K562 (cell line): Measurements from ENCODE around the gene PYM1. TPM values are rescaled to one million over a fixed set of nuclear protein-coding genes. Genes with fewer than 3 reads are reported as not detected.

ENCODE experiments used
- ATAC-seq: fragments of 200-7000 bp; cut with Tn5 transposase; 3 replicates; pipeline ENCODE4 v1.9.1; 2020; ENCODE audit warnings: moderate library complexity
- BruUV-seq: library from RNA; stranded (reverse); fragments of 400-500 nt; replicated peaks from 2 replicates; lab custom pipeline; 2021; lab: Mats Ljungman, UMichigan
- CTCF ChIA-PET: fragments of 300-600 bp; formaldehyde crosslinking; extraction: SDS; loops from one replicate; lab custom pipeline; 2021; ENCODE audit warnings: low intra/inter-chr PET ratio; lab: Yijun Ruan, JAX
- POLR2A ChIA-PET: fragments of 300-600, 350-650 bp; sonication (Branson Sonifier 250); formaldehyde crosslinking; extraction: SDS; loops from one replicate; lab custom pipeline; 2021; ENCODE audit warnings: antibody characterized with exemption, inconsistent platforms; lab: Yijun Ruan, JAX
- DNase-seq, 4 experiments: peaks; one replicate each; pipeline versions ENCODE4 v3.0.0 to v3.0.0-alpha.2; 2011 to 2018; ENCODE audit warnings: low spot score in 3 of 4, mixed read lengths in 3 of 4; ENCODE audit errors: extremely low read depth in 1 of 4
- FAIRE-seq: peaks from 2 replicates; lab custom pipeline; 2011; peaks lifted over from hg19 to GRCh38; lab: Jason Lieb, UNC
- H2AFZ ChIP-seq: 2 replicates; pipeline ENCODE4 v1.6.0; 2011; ENCODE audit warnings: low read depth, low read length, control low read depth, inconsistent platforms
- H3K27ac ChIP-seq: fragments of 200-600 bp; 3 replicates; pipeline ENCODE4 v1.8.0; 2011; ENCODE audit warnings: low read depth, mild to moderate bottlenecking, control low read depth, inconsistent platforms, low read length, moderate library complexity, mixed read lengths; ENCODE audit errors: extremely low read depth
- H3K27me3 ChIP-seq, 2 experiments: fragments of 300-600 bp in 1 of 2; 2 replicates in 1 of 2; 3 replicates in 1 of 2; pipeline versions ENCODE4 v1.6.0 to v1.8.0; 2011; ENCODE audit warnings: inconsistent platforms in 2 of 2, low read length in 2 of 2, mild to moderate bottlenecking in 1 of 2, mixed read lengths in 1 of 2, moderate library complexity in 1 of 2; ENCODE audit not compliant: control insufficient read depth in 2 of 2, insufficient read depth in 2 of 2
- H3K36me3 ChIP-seq: fragments of 300-600 bp; 3 replicates; pipeline ENCODE4 v1.8.0; 2011; ENCODE audit warnings: mild to moderate bottlenecking, low read length, inconsistent platforms; ENCODE audit not compliant: control insufficient read depth, insufficient read depth
- H3K4me1 ChIP-seq, 2 experiments: fragments of 200-600 bp in 1 of 2; replicated peaks in 1 of 2; 2 replicates in 1 of 2; 3 replicates in 1 of 2; pipeline versions ENCODE4 v1.5.1 to v1.8.0; 2011; ENCODE audit warnings: inconsistent platforms in 2 of 2, low read length in 2 of 2, mild to moderate bottlenecking in 1 of 2, mixed read lengths in 1 of 2, moderate library complexity in 1 of 2; ENCODE audit not compliant: control insufficient read depth in 2 of 2, insufficient read depth in 2 of 2
- H3K4me2 ChIP-seq: 2 replicates; pipeline ENCODE4 v1.6.1; 2011; ENCODE audit warnings: low read length, control low read depth, inconsistent platforms, mixed read lengths; ENCODE audit not compliant: insufficient read depth
- H3K4me3 ChIP-seq: fragments of 200-600 bp; sonication (generic), shearing (Covaris generic); 2 replicates; pipeline ENCODE4 v1.5.1; 2016; ENCODE audit warnings: control low read depth, inconsistent platforms
- H3K79me2 ChIP-seq: fragments of 200-600 bp; 3 replicates; pipeline ENCODE4 v1.8.0; 2011; ENCODE audit warnings: low read length, inconsistent platforms; ENCODE audit not compliant: control insufficient read depth, insufficient read depth
- H3K9ac ChIP-seq, 2 experiments: 2 replicates each; pipeline versions ENCODE4 v1.6.0 to v1.6.1; 2011; ENCODE audit warnings: low read depth in 2 of 2, low read length in 2 of 2, control low read depth in 1 of 2, inconsistent platforms in 1 of 2, mild to moderate bottlenecking in 1 of 2, mixed read lengths in 1 of 2; ENCODE audit not compliant: insufficient read depth in 1 of 2
- H3K9me1 ChIP-seq: one replicate; pipeline ENCODE4 v1.6.0; 2011; ENCODE audit warnings: inconsistent platforms, mild to moderate bottlenecking, low read length, moderate library complexity; ENCODE audit not compliant: control insufficient read depth, insufficient read depth
- H3K9me3 ChIP-seq: replicated peaks from 2 replicates; pipeline ENCODE4 v1.5.1; 2011; ENCODE audit warnings: low read depth, low read length, inconsistent platforms; ENCODE audit not compliant: control insufficient read depth, insufficient read depth
- H4K20me1 ChIP-seq: replicated peaks from 2 replicates; pipeline ENCODE4 v1.6.1; 2011; ENCODE audit warnings: low read length, inconsistent platforms, mixed read lengths; ENCODE audit not compliant: control insufficient read depth, insufficient read depth
- HMG20B ChIP-seq: fragments of 250-450 bp; sonication (Bioruptor Pico); IDR thresholded peaks from 2 replicates; pipeline ENCODE4 v1.5.0; 2021; ENCODE audit warnings: mild to moderate bottlenecking
- HMGN3 ChIP-seq: IDR thresholded peaks from 2 replicates; pipeline ENCODE4 v1.6.1; 2011; ENCODE audit warnings: borderline replicate concordance, low read depth, mild to moderate bottlenecking, mixed read lengths, low read length; ENCODE audit not compliant: insufficient read length; ENCODE audit errors: extremely low read depth
- JUNB ChIP-seq: fragments of 450-650 bp; formaldehyde crosslinking; conservative IDR thresholded peaks from 2 replicates; pipeline ENCODE4 v1.4.0; 2020; ENCODE audit warnings: mild to moderate bottlenecking
- KAT2B ChIP-seq: IDR thresholded peaks from one replicate; pipeline ENCODE4 v1.6.1; 2012; ENCODE audit warnings: low read depth, mild to moderate bottlenecking, control low read depth, inconsistent platforms, low read length, moderate library complexity
- MYBL2 ChIP-seq, 2 experiments: fragments of 450-650 bp in 1 of 2; sonication (generic) in 1 of 2; formaldehyde crosslinking in 1 of 2; IDR thresholded peaks; 2 replicates each; pipeline versions ENCODE4 v1.6.1 to v1.8.1; 2017 to 2022; ENCODE audit warnings: borderline replicate concordance in 1 of 2, inconsistent platforms in 1 of 2, low read depth in 1 of 2, mild to moderate bottlenecking in 1 of 2, missing genetic modification reagents in 1 of 2, moderate library complexity in 1 of 2
- RBM15 ChIP-seq: fragments of 200-400 bp; formaldehyde crosslinking; IDR thresholded peaks from 2 replicates; pipeline ENCODE4 v1.6.1; 2018; ENCODE audit warnings: mild to moderate bottlenecking, low read length, moderate library complexity; ENCODE audit not compliant: insufficient read depth
- SFPQ ChIP-seq: fragments of 200-400 bp; formaldehyde crosslinking; IDR thresholded peaks from 2 replicates; pipeline ENCODE4 v1.6.1; 2017; ENCODE audit warnings: mild to moderate bottlenecking, low read depth, low read length, moderate library complexity
- TCF7L2 ChIP-seq: fragments of 150-350 bp; IDR thresholded peaks from 2 replicates; pipeline ENCODE4 v1.6.1; 2016; ENCODE audit warnings: low read depth, mild to moderate bottlenecking, low read length, moderate library complexity
- TGIF2 ChIP-seq: sonication (generic); formaldehyde crosslinking; IDR thresholded peaks from 2 replicates; pipeline ENCODE4 v1.8.1; 2022; ENCODE audit warnings: mild to moderate bottlenecking, missing genetic modification reagents, moderate library complexity
- ZNF518B ChIP-seq: fragments of 250-450 bp; sonication (Bioruptor Pico); IDR thresholded peaks from 2 replicates; pipeline ENCODE4 v1.5.0; 2021; ENCODE audit warnings: mild to moderate bottlenecking, moderate library complexity
- ZNF764 ChIP-seq: fragments of 250-450 bp; sonication (Bioruptor Pico); IDR thresholded peaks from 2 replicates; pipeline ENCODE4 v1.4.0; 2020; ENCODE audit warnings: low read depth, mild to moderate bottlenecking, moderate library complexity
- WGBS: fragments of 100-300 bp; shearing (Covaris generic); methylation state at CpG from one replicate; pipeline ENCODE4 v1.1.6; 2016; ENCODE audit warnings: low coverage, mixed read lengths; ENCODE audit not compliant: insufficient coverage; ENCODE audit errors: missing lambda C conversion rate; 5-methylcytosine and 5-hydroxymethylcytosine counted together
- in situ Hi-C: fragments of 300-500 bp; cut with MboI; formaldehyde crosslinking; loops from 4 replicates; pipeline ENCODE4 v1.15.0; 2018; ENCODE audit warnings: inconsistent platforms, mixed read lengths
- intact Hi-C: fragments of 100-400 bp; cut with micrococcal nuclease; formaldehyde crosslinking; loops from 2 replicates; pipeline ENCODE4 v1.14.2; 2022
- polyA plus RNA-seq, 8 experiments: library from polyadenylated mRNA; depleted of rRNA in 4 of 8; stranded (reverse) in 5 of 8; unstranded in 3 of 8; fragments of >200 nt; fragmentation: Nextera tagmentation in 2 of 8; fragmentation: Illumina TruSeq in 1 of 8; extraction: Ambion mirVana in 2 of 8; extraction: Trizol in 1 of 8; gene quantifications; 2 replicates each; pipeline versions ENCODE4 v1.2.1 to v1.2.3, GENCODE V29; 2011 to 2014; ENCODE audit warnings: inconsistent platforms in 1 of 8, missing spikeins in 1 of 8
- total RNA-seq, 7 experiments: library from RNA; depleted of rRNA in 6 of 7; stranded (reverse); fragments of >200 nt in 6 of 7; fragmentation: Illumina TruSeq in 2 of 7; extraction: Trizol in 2 of 7; gene quantifications; 2 replicates each; pipeline versions ENCODE4 v1.2.1 to v1.2.3, GENCODE V29; 2011 to 2021; ENCODE audit warnings: low replicate concordance in 1 of 7
- TF ChIP-seq, protein P1 (sequence below): sonication (generic); formaldehyde crosslinking; IDR thresholded peaks from 2 replicates; pipeline ENCODE4 v1.8.1; 2023; ENCODE audit warnings: mild to moderate bottlenecking, missing genetic modification reagents, moderate library complexity
- TF ChIP-seq, protein P2 (sequence below): fragments of 450-650 bp; formaldehyde crosslinking; IDR thresholded peaks from 2 replicates; pipeline ENCODE4 v1.4.0; 2022; ENCODE audit warnings: missing genetic modification characterization

The PYM1 gene
- total and polyA plus RNA-seq, 9 of the 15 experiments (the other 6 are each of a cell fraction or from before 2014, with no cell fraction given) = 29.0 to 51.3 (median 34.1) TPM

- Histone ChIP-seq H2AFZ (no peak overlapping the region), H3K9ac (no peak overlapping the region), H3K36me3 (no peaks in the 10 kb centered on the region), H3K9me3 (no peaks in the 10 kb centered on the region), H3K79me2 (no peaks in the 10 kb centered on the region), H3K4me3 (no peak overlapping the region), H3K27me3 (no peaks in the 10 kb centered on the region; a peak in 1 of 5 replicates), H3K4me1 (peaks cover 19 to 22% of the 10 kb centered on the region in 2 experiments; a peak in 4 of 5 replicates), H3K4me2 (no peak overlapping the region), H3K9me1 (no peaks in the 10 kb centered on the region), H4K20me1 (no peaks in the 10 kb centered on the region), H3K27ac (no peak overlapping the region)
- ChIA-PET POLR2A (interaction anchor here (0.8 to 1.2 kb wide), 3 partner anchors 19 to 122 kb away, joined by 3 to 6 read pairs (median 4); no protein-coding TSS in a partner anchor), CTCF (no interaction called here)
- DNase-seq (no peak), ATAC-seq (no peak), FAIRE-seq (no peak)
- in situ Hi-C loops (no loop called here), intact Hi-C loops (no loop called here)
- BruUV-seq = no TSS peak
- 27% methylated on average over 1 of the region's 1 CpG for WGBS
- TF ChIP-seq ZNF764 (CRISPR knock-in tag) = no peak
- TF ChIP-seq RBM15 = no peak
- TF ChIP-seq SFPQ = no peak
- TF ChIP-seq, protein P1, sequence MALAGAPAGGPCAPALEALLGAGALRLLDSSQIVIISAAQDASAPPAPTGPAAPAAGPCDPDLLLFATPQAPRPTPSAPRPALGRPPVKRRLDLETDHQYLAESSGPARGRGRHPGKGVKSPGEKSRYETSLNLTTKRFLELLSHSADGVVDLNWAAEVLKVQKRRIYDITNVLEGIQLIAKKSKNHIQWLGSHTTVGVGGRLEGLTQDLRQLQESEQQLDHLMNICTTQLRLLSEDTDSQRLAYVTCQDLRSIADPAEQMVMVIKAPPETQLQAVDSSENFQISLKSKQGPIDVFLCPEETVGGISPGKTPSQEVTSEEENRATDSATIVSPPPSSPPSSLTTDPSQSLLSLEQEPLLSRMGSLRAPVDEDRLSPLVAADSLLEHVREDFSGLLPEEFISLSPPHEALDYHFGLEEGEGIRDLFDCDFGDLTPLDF (CRISPR knock-in tag) = no peak
- TF ChIP-seq HMGN3 = no peak
- no peak for TF ChIP-seq TCF7L2
- TF ChIP-seq, protein P2, sequence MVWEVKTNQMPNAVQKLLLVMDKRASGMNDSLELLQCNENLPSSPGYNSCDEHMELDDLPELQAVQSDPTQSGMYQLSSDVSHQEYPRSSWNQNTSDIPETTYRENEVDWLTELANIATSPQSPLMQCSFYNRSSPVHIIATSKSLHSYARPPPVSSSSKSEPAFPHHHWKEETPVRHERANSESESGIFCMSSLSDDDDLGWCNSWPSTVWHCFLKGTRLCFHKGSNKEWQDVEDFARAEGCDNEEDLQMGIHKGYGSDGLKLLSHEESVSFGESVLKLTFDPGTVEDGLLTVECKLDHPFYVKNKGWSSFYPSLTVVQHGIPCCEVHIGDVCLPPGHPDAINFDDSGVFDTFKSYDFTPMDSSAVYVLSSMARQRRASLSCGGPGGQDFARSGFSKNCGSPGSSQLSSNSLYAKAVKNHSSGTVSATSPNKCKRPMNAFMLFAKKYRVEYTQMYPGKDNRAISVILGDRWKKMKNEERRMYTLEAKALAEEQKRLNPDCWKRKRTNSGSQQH (CRISPR knock-in tag) = no peak
- TF ChIP-seq ZNF518B = no peak
- no peak for TF ChIP-seq HMG20B (CRISPR knock-in tag)
- TF ChIP-seq MYBL2 (IDR thresholded peaks at IDR 0.05; ENCODE audit: low read depth) = no peak
- no peak for TF ChIP-seq MYBL2 (CRISPR knock-in tag; IDR thresholded peaks at IDR 0.05; ENCODE audit: borderline replicate concordance)
- TF ChIP-seq JUNB = no peak
- TF ChIP-seq TGIF2 (CRISPR knock-in tag) = no peak
- TF ChIP-seq KAT2B = no peak
These were observed 7.1 kb upstream of the PYM1 start for GRCh38 chr12:55934773-55935172.
